ENCODE measurements around the gene SMARCA4.
"Not testable (repeated sequence)": the region's sequence is repeated elsewhere in the genome, so short reads cannot be mapped to it uniquely, and the experiment has no call there.

Gene SMARCA4

GRCh38 chr19:11041194-11041593 is 80.4 kb downstream of the SMARCA4 start:
- DNase-seq = no peak

- no peak for DNase-seq
These were observed 81.3 kb downstream of the SMARCA4 start for GRCh38 chr19:11041966-11042627.

- DNase-seq = no peak
These were observed 83.6 kb downstream of the SMARCA4 start for GRCh38 chr19:11044431-11044830.

- DNase-seq = no peak
These were observed 84.7 kb downstream of the SMARCA4 start for GRCh38 chr19:11045536-11045935.

GRCh38 chr19:11046605-11047354 is 86.0 kb downstream of the SMARCA4 start:
- no peak for DNase-seq

- no peak for DNase-seq
These were observed 87.0 kb downstream of the SMARCA4 start for GRCh38 chr19:11047866-11048265.

- no peak for DNase-seq
These were observed 89.7 kb downstream of the SMARCA4 start for GRCh38 chr19:11050323-11051114.

GRCh38 chr19:11053817-11054195 is 93.0 kb downstream of the SMARCA4 start:
- no peak for DNase-seq

- no peak for DNase-seq
These were observed 93.4 kb downstream of the SMARCA4 start for GRCh38 chr19:11054200-11054599.

- DNase-seq = no peak
These were observed 93.8 kb downstream of the SMARCA4 start for GRCh38 chr19:11054628-11055027.

- no peak for DNase-seq
These were observed 97.6 kb downstream of the SMARCA4 start for GRCh38 chr19:11058246-11059030.

- DNase-seq = no peak
These were observed 98.9 kb downstream of the SMARCA4 start for GRCh38 chr19:11059511-11060358.

GRCh38 chr19:11061952-11062351 is 101.1 kb downstream of the SMARCA4 start:
- DNase-seq = no peak

GRCh38 chr19:11063434-11063833 is 102.6 kb downstream of the SMARCA4 start:
- DNase-seq = no peak

GRCh38 chr19:11064831-11065303 is 104.0 kb downstream of the SMARCA4 start:
- no peak for DNase-seq

GRCh38 chr19:11066326-11066725 is 105.5 kb downstream of the SMARCA4 start:
- no peak for DNase-seq

GRCh38 chr19:11067356-11068113 is 106.7 kb downstream of the SMARCA4 start:
- DNase-seq = no peak

GRCh38 chr19:11069561-11069960 is 108.7 kb downstream of the SMARCA4 start:
- DNase-seq = no peak

- no peak for DNase-seq
These were observed 109.3 kb downstream of the SMARCA4 start for GRCh38 chr19:11070123-11070522.

GRCh38 chr19:11073568-11073967 is 112.7 kb downstream of the SMARCA4 start:
- no peak for DNase-seq

- not testable (repeated sequence) for DNase-seq
These were observed 116.0 kb downstream of the SMARCA4 start for GRCh38 chr19:11076792-11077191.
